Astrocyte (in vitro differentiated cells and primary cell): Measurements from ENCODE around the gene SCLT1.

Experiments
- CTCF ChIP-seq: IDR thresholded peaks from 2 replicates; pipeline ENCODE4 v1.5.1; 2011; ENCODE audit warnings: low read depth, mild to moderate bottlenecking, inconsistent platforms, low read length, moderate library complexity; ENCODE audit not compliant: insufficient read depth
- EZH2 ChIP-seq: IDR thresholded peaks from 2 replicates; pipeline ENCODE4 v1.6.1; 2012; ENCODE audit warnings: mild to moderate bottlenecking, low read length, inconsistent platforms; ENCODE audit not compliant: insufficient read depth

- no peak for TF ChIP-seq CTCF
- no peak for TF ChIP-seq EZH2
These were observed 56.2 kb downstream of the SCLT1 start for GRCh38 chr4:129037093-129037492.
